ES-I3 (cell line): ENCODE data around the gene SNX25.
"Not testable (repeated sequence)": the region's sequence is repeated elsewhere in the genome, so short reads cannot be mapped to it uniquely, and the experiment has no call there.

Experiments
- H3K36me3 ChIP-seq: 2 replicates; pipeline ENCODE4 v1.6.1; 2013; ENCODE audit warnings: mild to moderate bottlenecking, low read length, control low read depth, moderate library complexity; ENCODE audit not compliant: insufficient read depth
- H3K4me1 ChIP-seq: 2 replicates; pipeline ENCODE4 v1.6.1; 2013; ENCODE audit warnings: mild to moderate bottlenecking, control low read depth, low read length; ENCODE audit not compliant: insufficient read depth
- H3K9ac ChIP-seq: 2 replicates; pipeline ENCODE4 v1.6.1; 2013; ENCODE audit warnings: low read depth, mild to moderate bottlenecking, low read length, moderate library complexity
- H3K9me3 ChIP-seq: 2 replicates; pipeline ENCODE4 v1.6.1; 2013; ENCODE audit warnings: mild to moderate bottlenecking, low read length, moderate library complexity; ENCODE audit not compliant: control insufficient read depth, insufficient read depth

The SNX25 gene

DNA sequence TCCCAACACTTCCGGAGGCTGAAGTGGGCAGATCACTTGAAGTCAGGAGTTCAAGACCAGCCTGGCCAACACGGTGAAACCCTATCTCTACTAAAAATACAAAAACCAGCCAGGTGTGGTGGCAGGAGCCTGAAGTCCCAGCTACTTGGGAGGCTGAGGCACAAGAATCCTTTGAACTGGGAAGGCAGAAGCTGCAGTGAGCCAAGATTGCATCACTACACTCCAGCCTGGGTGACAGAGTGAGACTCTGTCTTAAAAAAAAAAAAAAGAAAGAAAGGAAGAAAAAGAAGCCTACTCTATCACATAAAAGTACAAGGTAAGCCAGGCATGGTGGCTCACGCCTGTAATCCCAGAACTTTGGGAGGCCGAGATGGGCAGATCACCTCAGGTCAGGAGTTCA lies 11.2 kb upstream of the SNX25 start:
- H3K36me3 ChIP-seq, H3K9me3 ChIP-seq, H3K9ac ChIP-seq: not testable (repeated sequence)
- peaks cover 11% of the 10 kb centered on the region for H3K4me1 ChIP-seq

- Histone ChIP-seq H3K9ac (peak overlapping the region; percentile 87), H3K36me3 (no peaks in the 10 kb centered on the region), H3K9me3 (no peaks in the 10 kb centered on the region), H3K4me1 (peaks cover 14% of the 10 kb centered on the region)
These were observed 7.1 kb upstream of the SNX25 start for GRCh38 chr4:185201977-185202962.

DNA sequence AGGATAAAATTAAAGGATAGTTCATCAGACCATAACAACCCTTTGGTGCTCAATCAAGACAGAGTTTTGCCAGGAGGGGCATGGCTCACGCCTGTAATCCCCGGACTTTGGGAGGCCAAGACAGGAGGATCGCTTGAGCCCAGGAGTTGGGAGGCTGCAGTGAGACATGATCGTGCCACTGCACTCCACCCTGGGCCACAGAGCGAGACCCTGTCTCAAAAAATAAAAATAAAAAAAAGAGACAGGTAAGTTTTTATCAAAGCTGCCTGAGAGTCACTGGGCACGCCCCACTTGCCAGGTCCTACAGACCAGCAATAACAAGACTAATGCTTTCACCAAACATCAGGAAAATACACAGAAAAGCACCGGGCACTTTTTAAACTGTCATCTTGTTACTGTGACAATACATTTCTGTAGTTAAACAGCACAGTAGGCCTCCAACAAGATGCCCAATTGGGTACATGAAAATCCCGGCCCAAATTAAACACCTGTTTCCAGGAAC lies 6.4 kb upstream of the SNX25 start:
- no peaks in the 10 kb centered on the region for H3K36me3 ChIP-seq
- H3K9me3 ChIP-seq: no peaks in the 10 kb centered on the region
- peak overlapping the region; percentile 87 for H3K9ac ChIP-seq
- H3K4me1 ChIP-seq: peaks cover 14% of the 10 kb centered on the region

- Histone ChIP-seq H3K36me3 (no peaks in the 10 kb centered on the region), H3K9ac (peak within 1 kb of the TSS; percentile 87), H3K4me1 (peaks cover 14% of the 10 kb centered on the region), H3K9me3 (no peaks in the 10 kb centered on the region)
These were observed 5.7 kb upstream of the SNX25 start, which contains the start of gene CFAP97 for GRCh38 chr4:185203486-185204237. Gene CFAP97, minus strand, starts transcription at chr4:185204000. Its CDS starts 12,804 bp downstream, at chr4:185191196.

- Histone ChIP-seq H3K36me3 (no peaks in the 10 kb centered on the region), H3K9ac (peak overlapping the region; percentile 87), H3K9me3 (no peaks in the 10 kb centered on the region), H3K4me1 (peaks cover 14% of the 10 kb centered on the region)
These were observed 5.0 kb upstream of the SNX25 start for GRCh38 chr4:185204238-185204910.

- not testable (repeated sequence) for H3K9ac ChIP-seq, H3K9me3 ChIP-seq, H3K36me3 ChIP-seq
- H3K4me1 ChIP-seq: peaks cover 14% of the 10 kb centered on the region
These were observed 4.3 kb upstream of the SNX25 start for GRCh38 chr4:185205073-185205472.

- Histone ChIP-seq H3K4me1 (peaks cover 14% of the 10 kb centered on the region), H3K9me3 (no peaks in the 10 kb centered on the region), H3K9ac (no peak overlapping the region)
These were observed 3.6 kb upstream of the SNX25 start for GRCh38 chr4:185205697-185206342.

GRCh38 chr4:185207466-185207865 lies 1.9 kb upstream of the SNX25 start:
- no peaks in the 10 kb centered on the region for H3K36me3 ChIP-seq
- H3K9me3 ChIP-seq: no peaks in the 10 kb centered on the region

More at GRCh38 chr4:185205697-185206342, 3.6 kb upstream of the SNX25 start:
- no peaks in the 10 kb centered on the region for H3K36me3 ChIP-seq

DNA sequence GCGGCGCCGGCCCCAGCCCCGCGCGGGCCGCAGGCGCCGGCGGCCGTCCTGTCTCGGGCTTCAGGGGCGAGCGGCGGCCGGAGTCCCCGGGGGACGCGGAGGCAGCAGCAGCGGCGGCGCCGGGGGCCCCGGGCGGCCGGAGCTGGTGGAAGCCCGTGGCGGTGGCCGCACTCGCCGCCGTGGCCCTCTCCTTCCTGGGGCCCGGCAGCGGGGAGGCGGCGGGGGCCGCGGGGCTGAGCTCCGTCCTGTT lies 379 bp downstream of the SNX25 start:
- peak overlapping the region; percentile 87 for H3K9ac ChIP-seq
- H3K4me1 ChIP-seq, H3K36me3 ChIP-seq, H3K9me3 ChIP-seq: not testable (repeated sequence)

More at GRCh38 chr4:185207466-185207865, 1.9 kb upstream of the SNX25 start:
- Histone ChIP-seq H3K4me1 (peaks cover 3% of the 10 kb centered on the region), H3K9ac (no peak overlapping the region)

- Histone ChIP-seq H3K36me3 (no peaks in the 10 kb centered on the region), H3K9me3 (no peaks in the 10 kb centered on the region), H3K4me1 (peaks cover 13% of the 10 kb centered on the region; the same call in 1 of the 2 replicates), H3K9ac (peak overlapping the region; percentile 87)
These were observed 944 bp downstream of the SNX25 start for GRCh38 chr4:185210102-185210981.

DNA sequence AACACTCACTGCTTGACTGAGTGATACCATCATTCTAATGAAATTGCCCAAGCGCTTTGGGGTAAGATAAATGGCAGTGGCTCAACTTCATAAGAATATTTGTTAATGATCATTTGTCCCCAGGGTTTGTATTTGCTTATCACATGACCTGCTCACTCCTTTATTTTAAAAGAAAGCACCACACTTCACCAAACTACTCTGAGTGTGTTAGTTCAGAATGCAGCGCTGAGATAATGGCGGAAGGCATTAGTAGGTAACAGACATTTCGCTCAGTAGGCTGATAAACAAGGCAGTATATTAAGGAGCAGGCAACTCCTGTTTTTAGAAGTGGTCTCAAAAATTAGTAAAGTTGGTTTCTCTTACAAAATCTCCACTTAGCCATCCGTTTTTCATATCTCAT lies 1.6 kb downstream of the SNX25 start:
- Histone ChIP-seq H3K9ac (peak overlapping the region; percentile 87), H3K4me1 (peaks cover 14% of the 10 kb centered on the region; the same call in 1 of the 2 replicates), H3K36me3 (no peaks in the 10 kb centered on the region), H3K9me3 (no peaks in the 10 kb centered on the region)

- Histone ChIP-seq H3K9me3 (no peaks in the 10 kb centered on the region), H3K9ac (peak overlapping the region; percentile 87), H3K36me3 (no peaks in the 10 kb centered on the region), H3K4me1 (peaks cover 14% of the 10 kb centered on the region; the same call in 1 of the 2 replicates)
These were observed 2.2 kb downstream of the SNX25 start for GRCh38 chr4:185211641-185212040.

DNA sequence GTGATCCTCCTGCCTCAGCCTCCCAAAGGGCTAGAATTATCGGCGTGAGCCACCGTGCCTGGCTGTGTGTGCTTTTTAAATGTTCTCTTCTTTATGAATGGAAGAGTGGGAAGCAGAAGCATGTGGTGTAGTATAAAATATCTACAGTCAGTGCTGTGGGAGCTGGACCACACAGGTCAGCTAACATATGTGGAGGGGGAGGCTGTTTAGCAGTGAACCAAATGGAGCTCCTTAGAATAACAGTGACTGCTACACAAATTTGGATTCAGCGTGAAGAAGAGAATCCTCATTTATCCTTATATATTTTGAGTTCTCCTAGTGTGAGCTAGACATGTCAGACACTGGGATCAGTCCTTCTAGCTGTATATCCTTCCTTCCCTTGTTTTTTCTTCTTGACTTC lies 3.2 kb downstream of the SNX25 start:
- Histone ChIP-seq H3K9me3 (no peaks in the 10 kb centered on the region), H3K9ac (no peak overlapping the region), H3K4me1 (peaks cover 14% of the 10 kb centered on the region), H3K36me3 (no peaks in the 10 kb centered on the region)
